Activated CD8-positive, alpha-beta T cell treated with anti-CD3 and anti-CD28 coated beads for 36 hours (primary cell): ENCODE results near the gene GSTA5. TPM values are rescaled to one million over a fixed set of nuclear protein-coding genes. Genes with fewer than 3 reads are reported as not detected.
A peak's percentile ranks its signal among the peaks of the same experiment; 100 is the strongest.
"Not testable (repeated sequence)": the region's sequence is repeated elsewhere in the genome, so short reads cannot be mapped to it uniquely, and the experiment has no call there.

Experiments used
- ATAC-seq: fragments of 200-7000 bp; cut with Tn5 transposase; one replicate; pipeline ENCODE4 v1.10.0; 2021; ENCODE audit warnings: mild to moderate bottlenecking, moderate library complexity
- CTCF ChIA-PET: fragments of 350-600 bp; sonication (Branson Sonifier 250); formaldehyde crosslinking; loops from one replicate; lab custom pipeline; 2021; ENCODE audit warnings: antibody characterized with exemption; lab: Charles Lee
- POLR2A ChIA-PET: fragments of 350-600 bp; sonication (Branson Sonifier 250); formaldehyde crosslinking; loops from one replicate; lab custom pipeline; 2021; ENCODE audit warnings: antibody characterized with exemption; lab: Charles Lee
- DNase-seq: peaks from one replicate; pipeline ENCODE4 v3.0.0-alpha.2; 2020
- H3K27ac Mint-ChIP-seq: one replicate; pipeline ENCODE4 v1.8.0; 2021; ENCODE audit warnings: mild to moderate bottlenecking, mixed read lengths
- H3K27me3 Mint-ChIP-seq: one replicate; pipeline ENCODE4 v1.8.0; 2021; ENCODE audit warnings: mixed read lengths
- H3K36me3 Mint-ChIP-seq: one replicate; pipeline ENCODE4 v1.8.0; 2021; ENCODE audit warnings: low read depth, mixed read lengths
- H3K4me1 Mint-ChIP-seq: one replicate; pipeline ENCODE4 v1.8.0; 2021; ENCODE audit warnings: low read depth, mixed read lengths
- H3K4me3 Mint-ChIP-seq: one replicate; pipeline ENCODE4 v1.8.0; 2021; ENCODE audit warnings: mild to moderate bottlenecking, moderate library complexity, mixed read lengths
- H3K9me3 Mint-ChIP-seq: one replicate; pipeline ENCODE4 v1.8.0; 2021; ENCODE audit warnings: mixed read lengths
- intact Hi-C: fragments of 100-400 bp; cut with micrococcal nuclease; formaldehyde crosslinking; loops from one replicate; pipeline ENCODE4 v1.10.0; 2022
- total RNA-seq, 2 experiments: library from RNA; stranded (reverse); gene quantifications; one replicate each; pipeline ENCODE4 v1.2.3, GENCODE V29; 2021
- TF ChIP-seq, protein P1 (sequence below): fragments of 200-600 bp; IDR thresholded peaks from one replicate; pipeline ENCODE4 v1.8.0; 2022; ENCODE audit warnings: antibody characterized with exemption, mild to moderate bottlenecking

Gene GSTA5
- total RNA-seq, 2 experiments from 2014 or later, result not detected

DNA sequence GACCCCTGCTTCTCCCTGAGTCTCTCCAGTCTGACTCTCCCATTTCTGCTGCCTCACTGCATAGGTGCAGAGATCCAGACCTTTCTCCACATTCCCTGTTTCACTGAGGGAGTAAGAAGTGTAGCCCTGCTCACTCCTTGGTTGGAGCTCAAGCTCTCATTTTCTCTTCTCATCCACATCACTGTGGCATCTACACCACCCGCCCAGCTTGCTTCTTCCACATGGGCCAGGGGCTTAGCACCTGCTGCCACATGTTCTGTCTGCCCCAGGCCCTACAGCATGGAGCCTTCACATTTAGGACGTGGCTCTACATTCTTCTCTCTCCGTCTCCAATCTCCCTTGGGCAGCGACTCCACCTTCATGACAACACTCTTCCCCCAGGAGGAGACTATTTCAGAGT is 8.5 kb upstream of the GSTA5 start:
- peaks cover 13% of the 10 kb centered on the region for H3K27me3 Mint-ChIP-seq
- H3K9me3 Mint-ChIP-seq, result no peaks in the 10 kb centered on the region
- ATAC-seq (no peak), DNase-seq (no peak)
- intact Hi-C loops, result no loop called here
- POLR2A ChIA-PET, result no interaction called here
- H3K36me3 Mint-ChIP-seq, result no peaks in the 10 kb centered on the region
- CTCF ChIA-PET, result no interaction called here
- no peak overlapping the region for H3K4me3 Mint-ChIP-seq
- TF ChIP-seq, protein P1, sequence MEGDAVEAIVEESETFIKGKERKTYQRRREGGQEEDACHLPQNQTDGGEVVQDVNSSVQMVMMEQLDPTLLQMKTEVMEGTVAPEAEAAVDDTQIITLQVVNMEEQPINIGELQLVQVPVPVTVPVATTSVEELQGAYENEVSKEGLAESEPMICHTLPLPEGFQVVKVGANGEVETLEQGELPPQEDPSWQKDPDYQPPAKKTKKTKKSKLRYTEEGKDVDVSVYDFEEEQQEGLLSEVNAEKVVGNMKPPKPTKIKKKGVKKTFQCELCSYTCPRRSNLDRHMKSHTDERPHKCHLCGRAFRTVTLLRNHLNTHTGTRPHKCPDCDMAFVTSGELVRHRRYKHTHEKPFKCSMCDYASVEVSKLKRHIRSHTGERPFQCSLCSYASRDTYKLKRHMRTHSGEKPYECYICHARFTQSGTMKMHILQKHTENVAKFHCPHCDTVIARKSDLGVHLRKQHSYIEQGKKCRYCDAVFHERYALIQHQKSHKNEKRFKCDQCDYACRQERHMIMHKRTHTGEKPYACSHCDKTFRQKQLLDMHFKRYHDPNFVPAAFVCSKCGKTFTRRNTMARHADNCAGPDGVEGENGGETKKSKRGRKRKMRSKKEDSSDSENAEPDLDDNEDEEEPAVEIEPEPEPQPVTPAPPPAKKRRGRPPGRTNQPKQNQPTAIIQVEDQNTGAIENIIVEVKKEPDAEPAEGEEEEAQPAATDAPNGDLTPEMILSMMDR, result no peak
- H3K4me1 Mint-ChIP-seq, result no peaks in the 10 kb centered on the region
- H3K27ac Mint-ChIP-seq, result no peak overlapping the region

- ChIA-PET POLR2A (no interaction called here), CTCF (no interaction called here)
- intact Hi-C loops, result no loop called here
- TF ChIP-seq, protein P1, result no peak
- no peak for DNase-seq
- no peaks in the 10 kb centered on the region for H3K36me3 Mint-ChIP-seq
- ATAC-seq, result no peak
- no peak overlapping the region for H3K4me3 Mint-ChIP-seq
- no peak overlapping the region for H3K27ac Mint-ChIP-seq
- peaks cover 10% of the 10 kb centered on the region for H3K27me3 Mint-ChIP-seq
- no peaks in the 10 kb centered on the region for H3K9me3 Mint-ChIP-seq
- no peaks in the 10 kb centered on the region for H3K4me1 Mint-ChIP-seq
Observed at GRCh38 chr6:52846002-52846401, 5.4 kb upstream of the GSTA5 start.

GRCh38 chr6:52843605-52844004 is 3.0 kb upstream of the GSTA5 start:
- ATAC-seq (no peak), DNase-seq (no peak)
- Mint-ChIP-seq H3K4me1 (no peaks in the 10 kb centered on the region), H3K36me3 (no peaks in the 10 kb centered on the region), H3K4me3 (no peak overlapping the region), H3K27ac (no peak overlapping the region), H3K9me3 (no peaks in the 10 kb centered on the region), H3K27me3 (peaks cover 13% of the 10 kb centered on the region)
- intact Hi-C loops, result no loop called here
- TF ChIP-seq, protein P1, result no peak
- POLR2A ChIA-PET, result interaction anchor here (0.6 kb wide), 1 partner anchor 1507 kb away, joined by 3 read pairs; no protein-coding TSS in a partner anchor
- CTCF ChIA-PET, result no interaction called here

GRCh38 chr6:52839124-52840055 is 1.2 kb downstream of the GSTA5 start:
- Mint-ChIP-seq H3K9me3 (no peaks in the 10 kb centered on the region), H3K27me3 (peaks cover 37% of the 10 kb centered on the region), H3K4me1 (no peaks in the 10 kb centered on the region), H3K36me3 (no peaks in the 10 kb centered on the region), H3K4me3 (no peak overlapping the region), H3K27ac (no peak overlapping the region)
- POLR2A ChIA-PET, result no interaction called here
- DNase-seq, result peak; percentile 55
- TF ChIP-seq, protein P1, result peak; percentile 66
- intact Hi-C loops, result no loop called here
- CTCF ChIA-PET, result interaction anchor here (0.9 to 1.2 kb wide), 4 partner anchors 18 to 224 kb away, joined by 3 read pairs; no protein-coding TSS in a partner anchor
- ATAC-seq, result peak; percentile 83

DNA sequence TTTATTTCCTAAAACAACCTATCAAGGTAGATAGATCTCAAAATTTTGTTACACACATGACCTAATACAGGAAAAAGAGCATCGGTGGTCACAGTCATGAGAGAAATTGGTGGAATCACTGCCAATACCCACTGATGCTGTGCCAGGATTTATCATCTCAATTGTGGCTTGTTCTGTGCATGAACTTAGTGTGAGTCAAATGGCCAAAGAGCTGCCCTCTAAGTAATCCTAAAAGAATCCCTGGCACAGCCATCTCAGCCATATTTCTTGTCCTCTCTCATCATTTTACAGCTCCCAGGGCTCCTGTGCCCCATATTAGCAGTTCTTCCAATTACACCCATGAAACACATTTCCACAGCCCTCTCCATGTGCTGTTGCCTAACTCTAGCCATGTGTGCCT is 6.1 kb downstream of the GSTA5 start:
- no peak overlapping the region for H3K27ac Mint-ChIP-seq
- DNase-seq, result no peak
- intact Hi-C loops, result no loop called here
- peaks cover 34% of the 10 kb centered on the region for H3K27me3 Mint-ChIP-seq
- ChIA-PET POLR2A (no interaction called here), CTCF (no interaction called here)
- ATAC-seq, result no peak
- no peak overlapping the region for H3K4me3 Mint-ChIP-seq
- no peaks in the 10 kb centered on the region for H3K36me3 Mint-ChIP-seq
- no peaks in the 10 kb centered on the region for H3K4me1 Mint-ChIP-seq
- H3K9me3 Mint-ChIP-seq, result no peaks in the 10 kb centered on the region
- TF ChIP-seq, protein P1, result no peak

DNA sequence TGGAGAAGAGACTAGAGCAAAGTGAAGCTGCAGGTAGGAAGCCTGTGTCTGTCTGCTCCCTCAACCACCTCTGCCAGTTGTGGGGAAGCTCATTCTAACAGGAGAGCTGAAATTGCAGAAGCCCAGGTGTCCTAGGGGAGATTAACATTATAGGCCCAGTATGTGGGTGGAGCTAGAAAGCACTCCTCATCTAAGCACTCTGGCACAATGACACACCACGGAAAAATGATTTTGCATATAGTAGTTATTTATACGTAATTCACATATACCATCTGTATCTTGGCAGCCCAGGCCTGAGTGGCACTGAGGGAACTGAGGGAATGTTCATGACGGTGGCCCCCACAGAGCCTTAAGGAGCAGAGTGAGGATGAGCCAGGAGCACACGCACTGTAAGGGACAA is 9.7 kb downstream of the GSTA5 start:
- H3K27ac Mint-ChIP-seq, H3K36me3 Mint-ChIP-seq, ATAC-seq, H3K9me3 Mint-ChIP-seq, intact Hi-C loops, POLR2A ChIA-PET, DNase-seq, CTCF ChIA-PET, H3K4me1 Mint-ChIP-seq, H3K4me3 Mint-ChIP-seq: not testable (repeated sequence)
- H3K27me3 Mint-ChIP-seq, result peaks cover 14% of the 10 kb centered on the region
